Fibroblast of peridontal ligament (primary cell): ENCODE measurements around the gene LPP.

Source experiments
- DNase-seq: peaks from one replicate; pipeline ENCODE4 v3.0.0-alpha.2; 2010; ENCODE audit errors: extremely low read depth

LPP gene

DNA sequence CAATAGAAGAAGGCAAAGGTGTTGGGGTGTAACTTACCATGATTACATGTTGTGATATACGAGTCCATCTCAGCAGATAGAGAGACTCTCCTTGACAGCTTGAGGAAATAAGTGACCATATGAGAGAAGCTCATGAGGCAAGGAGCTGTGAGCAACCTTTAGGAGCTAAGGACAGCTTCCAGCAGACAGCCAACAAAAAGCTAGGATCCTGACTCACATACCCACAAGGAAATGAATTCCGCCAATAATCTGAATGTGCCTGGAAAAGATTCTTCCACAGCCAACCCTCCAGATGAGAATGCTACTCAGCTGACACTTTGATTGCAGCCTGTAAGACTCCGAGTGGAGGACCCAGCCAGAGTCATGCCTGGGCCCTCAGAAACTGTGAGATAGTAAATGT is 678.2 kb downstream of the LPP start:
- no peak for DNase-seq

DNA sequence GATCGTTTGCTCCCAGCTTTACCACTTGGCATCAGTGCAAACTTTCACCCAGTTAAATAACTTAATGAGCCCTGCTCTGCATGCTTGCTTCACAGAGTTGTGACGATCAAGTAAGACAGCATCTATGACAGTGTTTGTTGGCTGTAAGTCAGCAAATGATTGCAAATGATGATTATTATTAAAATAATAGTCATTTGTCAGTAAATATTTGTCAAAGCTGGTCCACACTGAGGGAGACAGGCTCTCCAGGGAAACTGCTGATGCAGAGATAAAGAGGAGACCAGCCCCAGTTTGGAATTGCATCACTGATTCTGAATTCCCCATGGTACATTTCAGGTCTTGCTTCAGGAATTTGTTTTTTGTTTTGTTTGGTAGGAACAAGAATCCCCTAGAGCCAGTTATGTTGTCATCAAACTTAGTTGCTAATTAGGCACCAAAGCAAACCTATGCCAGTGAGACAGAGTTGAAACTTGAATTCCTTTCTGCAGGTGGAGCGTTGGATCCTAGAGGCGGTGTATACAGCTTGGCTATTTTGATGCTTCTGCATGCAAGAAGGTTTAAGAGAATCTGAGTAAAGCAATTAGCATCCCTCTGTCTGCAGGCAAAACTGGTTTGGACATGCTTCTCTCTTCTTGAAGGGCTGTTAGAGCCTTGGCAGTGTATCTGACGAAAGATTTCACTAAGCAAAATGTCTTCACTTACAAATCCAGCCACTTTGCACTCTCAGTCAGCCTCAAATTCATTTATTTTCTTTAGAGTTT is 679.2 kb downstream of the LPP start:
- DNase-seq: peak; percentile 74

DNA sequence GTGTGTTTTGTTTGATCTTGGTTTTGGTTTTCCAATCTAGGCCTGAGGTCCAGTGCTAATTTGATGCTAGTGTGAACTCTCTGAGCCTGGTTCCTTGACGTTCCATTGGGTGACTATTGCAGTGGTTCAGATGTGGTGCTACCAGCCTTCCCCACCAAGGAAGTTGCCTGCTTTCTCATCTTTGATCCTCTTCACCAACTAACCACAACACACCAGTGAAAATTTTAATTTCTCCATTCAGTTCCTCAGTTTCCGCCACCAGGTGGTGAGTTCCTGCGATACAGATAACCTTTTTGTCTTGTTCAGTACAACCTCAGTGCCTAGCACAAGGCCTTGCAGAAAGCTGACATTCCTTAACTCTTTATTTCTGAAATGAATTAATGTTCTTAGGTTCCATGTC is 680.4 kb downstream of the LPP start:
- DNase-seq: no peak

DNA sequence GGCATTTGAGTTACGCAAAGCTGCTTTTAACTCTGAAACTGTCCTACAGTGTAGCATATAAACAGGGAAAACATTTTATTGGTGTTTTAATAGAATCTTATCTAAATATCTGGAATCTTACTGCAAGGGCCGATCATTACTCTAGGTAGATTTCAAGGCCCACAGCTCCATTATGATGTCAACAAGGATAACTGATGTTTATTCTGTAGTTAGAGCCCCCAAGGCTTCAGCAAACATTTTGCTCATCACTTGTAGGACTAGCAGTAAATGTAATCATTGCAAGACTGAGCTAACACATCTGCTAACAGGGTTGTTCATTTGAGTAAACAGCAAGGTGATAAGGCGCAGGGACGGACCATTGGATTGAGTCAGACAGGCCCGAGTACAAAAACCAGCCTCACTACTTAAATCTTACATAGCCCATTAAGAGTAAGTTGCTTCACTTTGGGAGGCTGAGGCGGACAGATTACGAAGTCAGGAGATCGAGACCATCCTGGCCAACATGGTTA is 685.3 kb downstream of the LPP start:
- no peak for DNase-seq

DNA sequence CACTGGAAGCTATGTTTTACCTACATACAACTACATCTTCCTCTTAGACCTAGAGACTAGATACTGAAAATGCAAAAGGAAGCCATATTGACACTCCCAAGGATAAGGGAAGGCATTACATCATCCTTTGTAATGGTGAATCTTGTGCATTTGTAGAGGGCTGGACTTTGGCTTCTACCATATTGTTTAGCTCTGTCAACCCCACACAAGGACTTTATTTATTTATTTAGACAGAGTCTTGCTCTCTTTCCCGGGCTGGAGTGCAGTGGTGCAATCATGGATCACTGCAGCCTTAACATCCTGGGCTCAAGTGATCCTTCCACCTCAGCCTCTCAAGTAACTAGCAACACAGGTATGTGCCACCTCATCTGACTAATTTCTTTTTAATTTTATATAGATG is 686.3 kb downstream of the LPP start:
- DNase-seq: no peak

DNA sequence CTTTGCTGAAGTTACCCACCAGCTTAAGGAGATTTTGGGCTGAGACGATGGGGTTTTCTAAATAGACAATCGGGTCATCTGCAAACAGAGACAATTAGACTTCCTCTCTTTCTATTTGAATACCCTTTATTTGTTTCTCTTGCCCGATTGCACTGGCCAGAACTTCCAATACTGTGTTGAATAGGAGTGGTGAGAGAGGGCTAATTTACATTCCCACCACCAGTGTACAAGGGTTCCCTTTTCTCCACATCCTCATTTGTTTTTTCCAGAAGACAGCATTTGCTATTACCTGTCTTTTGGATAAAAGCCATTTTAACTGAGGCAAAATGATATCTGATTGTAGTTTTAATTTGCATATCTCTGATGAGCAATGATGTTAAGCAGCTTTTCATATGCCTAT is 687.9 kb downstream of the LPP start:
- no peak for DNase-seq

DNA sequence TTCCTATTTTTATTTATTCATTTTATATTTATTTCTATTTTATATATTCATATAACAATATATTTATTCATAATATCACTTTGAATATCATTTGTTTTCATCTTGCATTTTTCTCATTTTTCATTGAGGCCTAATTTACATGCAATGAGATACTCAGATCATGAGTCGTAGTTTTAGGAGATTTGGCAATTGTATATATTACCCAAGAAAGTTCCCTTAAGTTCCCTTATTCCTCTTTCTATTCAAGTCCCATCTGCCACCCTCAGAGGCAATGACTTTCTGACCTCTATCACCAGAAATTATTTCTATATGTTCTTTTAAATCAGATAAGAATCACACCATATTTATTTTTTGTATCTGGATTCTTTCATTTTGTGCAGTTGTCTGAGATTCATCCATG is 688.7 kb downstream of the LPP start:
- DNase-seq: peak; percentile 78

DNA sequence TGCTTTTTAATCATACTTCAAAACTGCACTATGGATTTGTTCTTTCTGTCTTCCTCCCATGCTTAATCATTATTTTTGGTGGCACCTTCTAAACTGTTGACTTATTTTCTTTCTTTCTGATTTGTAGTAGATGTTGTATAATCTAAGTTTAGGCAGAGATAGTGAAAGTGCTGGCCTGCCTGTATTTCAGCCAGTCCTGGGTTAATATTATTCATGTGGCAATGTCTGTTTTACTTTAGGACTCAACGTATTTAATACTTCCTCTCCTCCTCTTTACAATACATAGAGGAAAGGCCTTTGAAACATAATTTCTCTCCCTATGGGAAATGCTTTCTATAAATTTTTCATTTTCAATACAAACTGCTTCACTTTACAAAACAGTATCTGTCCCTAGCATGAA is 690.1 kb downstream of the LPP start:
- DNase-seq: no peak

DNA sequence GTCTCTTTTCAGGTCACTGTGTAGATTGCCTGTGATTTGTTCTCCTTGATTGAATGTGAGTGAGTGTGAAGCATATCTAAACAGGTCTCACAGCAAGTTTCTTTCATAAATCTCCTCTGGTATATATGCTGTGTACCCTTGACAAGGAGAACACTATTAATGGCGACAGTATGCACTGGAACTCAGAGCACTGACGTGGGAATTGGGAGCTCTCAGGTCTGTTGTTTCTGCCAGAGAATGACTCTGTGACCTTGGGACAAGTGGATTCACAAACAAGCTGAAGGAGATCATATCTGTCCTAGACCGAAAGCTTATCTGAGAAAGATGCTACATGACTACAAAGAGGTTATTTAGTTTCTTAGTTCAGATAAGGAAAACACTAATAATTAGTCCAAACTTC is 691.6 kb downstream of the LPP start:
- no peak for DNase-seq

DNA sequence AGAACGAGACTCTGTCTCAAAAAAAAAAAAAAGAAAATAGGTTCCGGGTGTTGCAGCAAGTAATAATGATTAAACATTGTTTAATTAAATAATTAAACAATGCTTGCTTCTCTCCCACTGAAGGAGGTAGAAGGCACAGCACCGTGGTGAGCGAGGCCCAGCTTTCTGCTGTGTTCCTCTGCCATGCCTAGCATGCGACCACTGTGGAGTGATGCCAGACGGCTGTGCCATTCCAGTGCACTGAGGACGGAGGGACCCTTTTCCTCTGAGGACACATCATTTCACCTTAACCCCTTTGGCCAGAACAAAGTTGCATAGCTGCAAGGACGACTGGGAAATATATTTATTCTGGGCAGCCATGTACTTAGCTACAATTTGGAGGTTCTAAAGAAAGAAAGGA is 695.0 kb downstream of the LPP start:
- no peak for DNase-seq

DNA sequence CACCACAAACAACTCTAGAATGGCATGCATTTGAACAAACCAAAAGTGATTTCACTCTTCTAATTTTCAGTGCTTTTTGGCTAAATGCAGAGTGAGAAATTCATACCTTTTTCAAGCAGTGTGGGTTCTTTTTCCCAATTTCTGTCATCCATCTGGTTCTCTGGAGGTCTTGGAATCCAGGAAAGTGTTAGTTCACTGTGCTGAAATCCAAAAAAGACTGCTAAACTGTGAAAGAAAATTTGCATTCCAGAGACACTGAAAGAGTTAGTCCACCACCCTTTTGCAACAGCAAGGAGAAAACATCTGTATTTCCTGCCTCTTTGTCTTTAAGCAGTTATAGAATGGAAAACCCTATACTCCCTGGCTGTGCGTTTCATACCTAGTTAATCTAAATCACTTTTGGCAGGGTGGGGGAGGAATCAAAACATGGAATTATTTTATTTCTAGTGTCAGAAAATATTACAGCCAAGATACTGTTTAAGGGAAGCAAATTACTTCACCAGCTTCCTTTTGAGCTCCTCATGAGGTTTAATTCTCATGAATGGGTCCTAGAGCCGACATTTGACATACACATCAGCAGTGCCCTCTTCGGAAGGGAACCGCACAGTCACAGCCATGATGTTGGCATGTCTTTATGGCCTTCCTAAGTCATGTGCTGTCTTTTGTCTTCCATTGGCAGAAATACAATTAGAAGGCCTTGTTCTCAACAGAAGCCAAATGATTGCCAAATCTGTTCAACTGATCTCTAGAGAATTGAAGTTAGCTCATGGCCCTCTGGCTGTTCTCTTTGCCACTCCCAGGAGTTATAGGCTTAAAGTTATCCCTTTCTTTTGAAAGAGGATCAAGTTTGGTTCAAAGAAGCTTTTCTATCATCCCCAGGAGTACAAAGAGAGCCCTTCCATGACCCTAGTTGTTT is 700.2 kb downstream of the LPP start:
- DNase-seq: peak; percentile 82

DNA sequence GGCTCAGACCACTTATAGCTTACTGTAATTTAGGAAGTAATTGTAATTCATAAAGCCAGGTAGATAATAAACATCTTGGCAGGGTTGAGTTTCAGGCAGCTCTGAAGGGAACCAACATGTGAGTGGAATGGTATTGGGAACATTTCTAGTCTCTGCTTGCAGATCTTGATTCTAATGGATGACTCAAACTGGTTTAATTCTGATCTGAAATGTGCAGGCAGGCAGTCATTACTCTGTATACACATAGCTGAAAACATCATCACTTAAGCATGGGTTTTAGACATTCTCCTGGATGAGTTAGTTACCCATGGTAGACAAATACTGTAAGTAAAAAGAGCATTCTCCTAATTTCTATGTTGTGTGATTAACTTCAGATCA is 700.8 kb downstream of the LPP start:
- peak; percentile 75 for DNase-seq

DNA sequence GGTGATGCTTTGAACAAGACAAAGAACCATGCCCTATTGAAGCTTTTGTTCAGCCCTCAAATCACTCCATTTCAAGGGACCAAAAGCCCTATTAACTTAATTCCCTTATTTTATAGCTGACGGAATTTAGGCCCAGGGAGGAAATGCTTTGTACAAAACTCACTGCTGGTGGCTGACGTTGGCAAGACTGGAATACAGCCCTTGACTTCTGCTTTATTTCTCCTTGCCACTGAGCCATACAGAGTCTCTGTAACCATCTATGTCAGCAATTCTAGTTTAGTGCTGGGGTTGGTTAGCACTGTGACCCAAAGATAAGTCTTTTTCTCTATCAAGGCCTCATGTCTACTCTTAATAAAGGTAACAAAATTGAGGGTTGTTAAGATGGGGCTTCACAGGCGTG is 701.7 kb downstream of the LPP start:
- DNase-seq: no peak

DNA sequence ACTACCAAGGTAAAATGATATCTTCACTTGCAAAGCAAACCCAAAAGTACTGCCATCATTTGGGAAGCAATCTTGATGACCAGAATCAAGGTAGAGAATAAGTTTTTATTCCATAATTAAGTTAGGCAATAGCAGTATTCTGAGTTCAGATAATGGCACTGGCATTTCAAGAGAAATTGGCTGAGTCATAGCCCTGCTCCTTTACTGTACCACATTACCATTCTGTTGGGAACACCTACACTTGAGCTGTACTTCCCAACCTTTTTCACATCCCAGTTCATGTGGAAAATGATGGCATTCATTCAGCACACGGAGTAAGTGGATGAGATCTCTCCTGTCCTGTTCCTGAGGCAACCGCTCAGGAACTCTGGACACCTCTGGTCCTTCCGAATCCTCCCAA is 706.2 kb downstream of the LPP start:
- DNase-seq: peak; percentile 27

DNA sequence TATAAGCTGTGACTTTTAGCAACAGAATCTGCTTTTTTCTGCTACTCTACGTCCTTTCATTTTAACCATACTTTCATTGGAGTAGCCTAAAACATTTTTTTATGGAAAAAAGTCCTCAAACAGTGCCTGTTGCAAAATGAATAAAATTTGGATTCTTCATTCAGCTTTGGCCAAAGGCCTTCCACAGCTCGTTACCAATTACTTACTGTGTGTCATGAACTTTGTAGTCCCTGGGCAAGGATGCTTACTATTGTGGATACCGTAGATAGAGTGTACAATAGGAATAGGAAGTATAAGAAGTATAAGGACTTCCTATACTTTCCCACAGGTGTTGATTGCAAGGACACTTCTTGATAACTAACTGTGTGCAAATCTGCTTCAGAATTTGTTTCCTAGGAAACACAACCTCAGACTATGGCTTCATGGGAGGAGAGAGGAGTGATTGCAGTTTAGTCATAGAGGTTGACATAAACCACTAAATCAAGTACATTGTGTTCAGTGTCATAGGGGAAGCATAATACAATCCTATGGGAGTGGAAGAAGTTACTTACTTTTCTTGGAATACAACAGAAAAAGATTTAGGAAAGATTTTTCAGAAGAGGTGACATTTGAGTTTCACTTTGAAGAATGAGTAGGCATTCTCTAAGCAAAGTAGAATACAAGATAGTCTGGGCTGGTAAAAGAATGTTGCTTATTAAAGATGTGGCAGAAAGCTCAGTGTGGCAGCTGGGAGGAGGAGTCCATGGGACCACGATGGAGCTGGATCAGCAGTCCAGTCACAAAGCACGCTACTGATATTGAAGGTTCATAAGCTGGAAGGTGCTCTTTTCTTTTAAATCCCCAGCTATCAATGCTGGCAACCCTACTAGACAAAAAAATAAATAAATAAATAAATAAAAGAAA is 708.1 kb downstream of the LPP start:
- peak; percentile 54 for DNase-seq

DNA sequence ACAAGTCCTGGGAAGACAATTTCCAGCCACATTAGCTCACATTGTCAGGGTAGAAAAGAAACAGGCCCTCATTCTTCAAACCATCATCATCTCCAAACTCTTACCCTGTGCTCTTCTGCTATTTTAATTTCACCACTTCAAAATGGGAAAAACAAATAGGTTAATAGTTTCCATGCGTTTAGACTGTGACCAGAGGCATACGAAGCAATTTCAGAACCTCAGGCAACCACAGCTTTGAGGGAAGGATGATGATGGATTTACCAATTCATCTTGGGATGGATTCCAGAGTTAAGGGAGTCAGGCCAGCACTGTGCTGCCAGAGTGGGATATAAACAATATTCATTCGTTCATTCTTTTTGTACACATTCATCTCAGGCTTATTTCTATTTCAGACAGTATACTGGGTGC is 710.0 kb downstream of the LPP start:
- peak; percentile 98 for DNase-seq

DNA sequence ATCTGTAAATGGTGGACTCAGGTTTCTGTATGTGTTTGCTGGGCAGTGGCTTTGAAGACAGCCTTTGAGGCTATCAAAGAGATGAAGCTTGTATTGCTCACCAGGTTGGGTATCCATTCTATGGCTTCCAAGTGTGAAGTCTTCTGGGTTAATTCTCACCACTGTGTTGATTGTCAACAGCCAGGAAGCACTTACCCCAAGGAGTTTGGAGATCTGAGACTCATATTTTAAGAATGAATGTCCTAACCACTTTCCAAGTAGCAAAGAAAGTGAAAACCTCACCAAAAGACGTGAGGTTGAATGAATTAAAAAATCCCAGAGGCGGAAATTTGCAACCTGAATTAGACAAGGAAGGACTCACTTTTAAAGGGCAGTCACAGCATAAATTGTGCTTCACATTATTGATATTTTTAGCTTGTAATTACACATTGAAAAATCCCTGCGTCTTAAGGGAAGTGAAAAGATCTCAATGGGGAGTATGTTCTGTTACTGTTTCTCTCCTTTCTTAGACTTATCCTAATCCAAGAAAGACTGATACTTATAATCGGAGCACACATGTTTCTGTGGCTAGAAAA is 713.8 kb downstream of the LPP start:
- no peak for DNase-seq

DNA sequence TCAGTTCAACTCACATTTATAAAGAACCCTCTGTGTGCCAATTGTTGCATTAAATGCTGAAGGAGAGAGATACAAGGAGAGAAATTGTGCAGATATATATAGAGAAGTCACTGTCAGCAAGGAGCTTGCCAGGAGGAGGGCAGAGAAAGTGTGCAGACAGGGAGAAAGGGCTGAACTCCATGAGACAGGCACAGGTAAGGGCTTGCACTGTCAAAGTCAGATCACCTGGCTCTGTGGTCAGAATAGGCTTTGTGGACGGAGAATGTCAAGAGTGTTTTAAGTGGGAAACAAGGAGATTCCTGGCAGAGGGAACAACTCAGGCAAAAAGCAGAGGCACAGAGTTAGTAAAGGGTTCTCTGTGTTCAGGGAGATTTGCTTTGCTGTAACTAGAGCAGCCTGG is 714.8 kb downstream of the LPP start:
- DNase-seq: no peak

DNA sequence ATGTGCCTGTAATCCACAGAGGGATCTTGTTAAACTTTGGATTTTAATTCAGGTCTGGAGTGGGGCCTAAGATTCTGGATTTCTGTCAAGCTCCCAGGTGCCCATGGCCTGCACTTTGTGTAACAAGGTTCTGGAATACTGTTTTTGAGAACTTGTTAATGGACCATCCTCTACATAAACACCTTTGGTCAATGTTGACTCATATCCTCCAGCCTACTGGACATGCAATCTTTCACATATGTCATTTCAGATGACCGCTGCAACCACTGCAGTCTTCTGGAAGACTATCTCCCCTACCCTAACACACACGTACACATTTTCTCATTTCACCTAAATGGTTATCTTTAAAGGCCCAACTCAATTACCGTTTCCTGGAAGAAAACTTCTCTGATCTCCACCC is 715.7 kb downstream of the LPP start:
- DNase-seq: no peak

DNA sequence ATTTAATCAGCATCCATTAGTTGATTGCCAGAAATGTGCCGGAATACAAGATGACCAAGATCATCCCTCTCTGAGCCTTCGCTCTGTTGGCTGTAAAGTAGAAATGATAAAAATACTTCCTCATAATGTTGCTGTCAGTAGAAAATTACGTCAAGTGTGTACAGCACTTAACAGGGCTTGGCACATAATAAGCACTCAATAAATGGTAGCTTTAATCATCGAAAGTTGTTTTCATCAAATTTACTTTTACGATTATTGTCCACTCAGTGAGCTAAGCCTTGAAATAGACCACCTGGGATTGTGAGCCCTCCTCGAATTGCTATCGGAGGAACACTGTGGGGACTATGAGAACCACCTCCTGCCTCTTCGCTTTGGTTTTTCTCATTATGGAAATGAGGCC is 716.5 kb downstream of the LPP start:
- no peak for DNase-seq

DNA sequence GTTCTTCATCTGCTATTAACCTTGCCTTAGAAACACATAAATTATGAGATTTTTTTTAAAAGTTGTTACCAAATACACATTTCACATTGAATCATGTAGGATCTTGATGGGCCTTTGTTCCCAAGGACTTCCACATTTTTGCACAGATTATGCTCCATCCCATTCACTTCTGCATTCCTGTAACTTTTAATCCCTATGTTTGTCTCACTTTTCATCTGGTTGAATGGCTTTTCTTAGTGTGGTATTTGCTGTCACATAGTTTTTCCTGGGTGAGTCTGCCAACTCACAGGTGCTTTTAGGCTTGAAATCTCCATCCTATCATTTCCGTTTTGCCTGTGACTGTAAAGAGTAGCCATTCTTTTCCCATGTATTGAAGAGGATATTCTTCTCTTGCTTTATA is 720.6 kb downstream of the LPP start:
- DNase-seq: no peak

DNA sequence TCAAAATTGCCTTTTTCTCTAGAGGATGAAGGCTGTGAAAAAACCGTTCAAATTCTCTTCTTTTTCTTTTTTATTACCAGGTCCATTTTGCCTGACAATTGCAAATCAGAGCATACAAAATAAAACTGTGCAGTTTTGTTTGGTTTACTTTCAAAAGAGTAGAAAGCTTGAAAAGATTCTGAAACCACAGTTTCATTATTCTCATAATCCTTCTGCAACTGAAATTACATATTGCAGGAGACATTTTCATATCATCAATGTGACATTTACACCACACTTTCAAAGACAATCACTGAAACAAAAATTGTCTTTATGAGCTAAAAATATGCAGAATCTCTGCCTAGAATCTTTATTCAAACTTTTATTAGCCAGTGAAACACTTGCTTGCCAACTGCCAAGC is 721.5 kb downstream of the LPP start:
- DNase-seq: no peak
